Stimulated activated effector memory CD8-positive, alpha-beta T cell treated with anti-CD3 and anti-CD28 coated beads, Interleukin-12 subunit alpha, Interleukin-12 subunit beta, amount 100 ng/mL, for 72 hours (primary cell): Measurements from ENCODE around the gene PFKL.
A peak's percentile ranks its signal among the peaks of the same experiment; 100 is the strongest.

Experiments used
- ATAC-seq: fragments of 150-1000 bp; cut with Tn5 transposase; 2 replicates; pipeline ENCODE4 v1.10.0; 2021
- DNase-seq, 2 donors: peaks; one replicate each; pipeline ENCODE4 v3.0.0; 2021 to 2022; ENCODE audit warnings: low spot score in 2 of 2
- H3K27ac Mint-ChIP-seq: one replicate; pipeline ENCODE4 v1.8.0; 2022; ENCODE audit warnings: mild to moderate bottlenecking, mixed read lengths
- H3K36me3 Mint-ChIP-seq: one replicate; pipeline ENCODE4 v1.8.0; 2022; ENCODE audit warnings: mild to moderate bottlenecking, mixed read lengths
- H3K4me1 Mint-ChIP-seq: one replicate; pipeline ENCODE4 v1.8.0; 2022; ENCODE audit warnings: mixed read lengths
- H3K4me3 Mint-ChIP-seq: one replicate; pipeline ENCODE4 v1.8.0; 2022; ENCODE audit warnings: mild to moderate bottlenecking, mixed read lengths
- H3K9me3 Mint-ChIP-seq: one replicate; pipeline ENCODE4 v1.8.0; 2022; ENCODE audit warnings: mixed read lengths

Gene PFKL

DNA sequence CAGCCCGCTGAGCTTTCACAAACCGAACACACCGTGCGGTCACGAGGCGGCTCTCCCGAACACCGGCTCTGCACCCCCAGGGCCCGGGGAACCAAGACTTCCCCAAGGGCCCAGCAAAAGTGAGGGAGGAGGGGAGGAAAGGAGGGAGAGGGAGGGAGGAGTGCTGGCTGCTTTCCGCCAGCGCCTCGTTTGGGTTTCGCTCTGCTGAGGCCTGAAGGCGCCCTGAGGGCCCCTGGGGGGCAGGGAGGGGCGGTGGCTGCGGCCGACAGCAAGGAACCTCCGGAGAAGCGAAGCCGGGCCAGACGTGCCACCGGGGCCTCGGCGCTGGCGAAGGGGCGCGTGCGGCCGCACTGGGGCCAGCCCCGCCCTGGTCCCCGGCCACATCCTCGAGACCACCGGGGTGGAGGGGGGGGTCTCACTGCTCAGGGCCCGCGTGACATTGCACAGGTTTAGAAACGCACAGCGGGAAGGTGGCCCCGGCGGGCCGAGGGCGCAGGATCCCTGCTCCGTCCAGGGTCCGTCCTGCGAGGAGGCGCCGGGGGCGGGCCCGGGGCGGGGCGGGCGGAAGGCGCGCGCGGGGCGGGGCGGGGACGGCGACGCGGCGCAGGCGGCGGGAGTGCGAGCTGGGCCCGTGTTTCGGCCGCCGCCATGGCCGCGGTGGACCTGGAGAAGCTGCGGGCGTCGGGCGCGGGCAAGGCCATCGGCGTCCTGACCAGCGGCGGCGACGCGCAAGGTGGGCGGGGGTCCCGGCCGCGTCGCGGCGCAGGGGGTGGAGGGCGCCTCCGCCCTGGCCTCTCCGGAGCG is at the start of gene PFKL:
Gene PFKL, plus strand, starts transcription at position 596 of the 804 bp plus-strand sequence. Its CDS starts 53 bp downstream, at position 649.
- Mint-ChIP-seq H3K4me1 (peaks cover 41% of the 10 kb centered on the region), H3K36me3 (peaks cover 25% of the 10 kb centered on the region), H3K9me3 (no peaks in the 10 kb centered on the region), H3K27ac (peak within 1 kb of the TSS; percentile 89), H3K4me3 (peak within 1 kb of the TSS; percentile 76)
- DNase-seq (peak; percentile 56 to 79), ATAC-seq (peak; percentile 83)

DNA sequence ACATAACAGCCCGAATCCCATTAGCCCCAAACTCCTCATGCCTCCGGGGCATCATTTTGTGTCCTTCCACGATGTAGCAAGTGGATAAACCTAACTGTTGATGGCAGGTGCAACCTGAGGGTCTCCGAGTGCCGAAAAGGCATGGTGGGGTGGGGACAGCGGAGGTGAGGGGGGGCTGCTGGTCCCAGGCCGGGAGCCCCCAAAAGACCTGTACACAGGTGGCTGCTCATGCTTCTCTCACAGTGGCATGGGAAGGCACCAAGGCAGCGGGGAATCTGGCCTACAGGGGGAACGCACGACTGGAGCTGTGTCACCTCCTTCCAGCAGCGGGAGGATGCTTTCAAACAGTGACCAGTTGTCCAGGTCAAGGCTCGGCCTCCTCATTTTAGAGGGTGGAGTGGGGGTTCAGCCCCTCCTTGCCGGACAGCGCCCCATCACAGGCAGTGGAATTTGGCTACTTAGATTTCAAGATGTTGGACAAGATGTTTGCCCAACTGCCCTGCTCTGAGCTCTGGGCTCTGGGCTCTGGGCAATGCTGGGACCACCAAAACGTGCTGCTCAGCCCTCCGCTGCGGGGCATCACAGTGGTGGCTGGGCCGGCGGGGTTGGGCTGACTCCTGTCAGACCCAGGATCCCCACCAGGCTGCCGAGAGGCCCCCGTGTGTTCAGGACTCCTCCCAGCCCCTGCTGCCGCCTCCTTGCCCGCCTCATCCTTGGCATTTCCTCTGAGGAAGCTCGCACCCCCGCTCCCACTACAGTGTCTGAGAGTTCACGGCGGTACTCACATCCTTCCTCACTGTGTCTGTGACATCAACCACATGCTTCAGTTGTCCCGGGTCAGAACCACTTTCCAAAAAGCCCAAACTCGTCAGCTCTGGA is 45.8 kb upstream of the PFKL start:
- no peaks in the 10 kb centered on the region for H3K4me1 Mint-ChIP-seq
- no peak overlapping the region for H3K4me3 Mint-ChIP-seq
- peak in 1 of 2 donors; percentile 15 for DNase-seq
- peak overlapping the region; percentile 29 for H3K27ac Mint-ChIP-seq
- no peak for ATAC-seq
- H3K36me3 Mint-ChIP-seq = no peaks in the 10 kb centered on the region
- H3K9me3 Mint-ChIP-seq = no peaks in the 10 kb centered on the region

DNA sequence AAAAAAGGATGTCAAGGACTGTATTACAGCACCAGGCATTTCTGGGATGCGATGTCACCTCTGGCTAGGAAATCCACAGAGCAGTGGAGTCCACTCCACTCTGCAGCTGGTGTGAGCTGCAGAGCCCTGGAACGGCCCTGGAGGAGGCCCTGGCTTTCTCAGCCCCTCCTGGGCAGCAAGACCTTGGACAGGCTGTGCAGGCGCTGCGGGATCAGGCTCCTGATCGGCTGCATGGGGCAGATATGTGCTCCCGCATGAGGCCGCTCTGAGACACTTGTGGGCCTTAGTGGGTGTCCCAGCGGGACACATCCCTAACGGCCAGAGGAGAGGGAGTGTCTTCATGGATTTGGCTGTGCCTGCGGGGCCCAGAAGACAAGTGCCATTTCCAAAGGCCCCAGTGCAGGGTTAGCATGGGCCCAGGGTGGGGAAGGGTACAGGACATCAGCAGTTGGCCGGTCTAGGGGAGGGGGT is 44.3 kb upstream of the PFKL start:
- Mint-ChIP-seq H3K4me1 (no peaks in the 10 kb centered on the region), H3K9me3 (no peaks in the 10 kb centered on the region), H3K36me3 (no peaks in the 10 kb centered on the region), H3K27ac (no peak overlapping the region), H3K4me3 (no peak overlapping the region)
- ATAC-seq = no peak
- DNase-seq = no peak

- no peaks in the 10 kb centered on the region for H3K4me1 Mint-ChIP-seq
- DNase-seq (no peak), ATAC-seq (no peak)
- no peak overlapping the region for H3K27ac Mint-ChIP-seq
- no peak overlapping the region for H3K4me3 Mint-ChIP-seq
- no peaks in the 10 kb centered on the region for H3K9me3 Mint-ChIP-seq
- H3K36me3 Mint-ChIP-seq = no peaks in the 10 kb centered on the region
Observed at GRCh38 chr21:44258056-44258725, 41.7 kb upstream of the PFKL start.

- H3K4me3 Mint-ChIP-seq = no peak overlapping the region
- ATAC-seq = no peak
- H3K9me3 Mint-ChIP-seq = no peaks in the 10 kb centered on the region
- no peak for DNase-seq
- H3K36me3 Mint-ChIP-seq = no peaks in the 10 kb centered on the region
- no peaks in the 10 kb centered on the region for H3K4me1 Mint-ChIP-seq
- H3K27ac Mint-ChIP-seq = no peak overlapping the region
Observed at GRCh38 chr21:44259082-44259705, 40.7 kb upstream of the PFKL start.

DNA sequence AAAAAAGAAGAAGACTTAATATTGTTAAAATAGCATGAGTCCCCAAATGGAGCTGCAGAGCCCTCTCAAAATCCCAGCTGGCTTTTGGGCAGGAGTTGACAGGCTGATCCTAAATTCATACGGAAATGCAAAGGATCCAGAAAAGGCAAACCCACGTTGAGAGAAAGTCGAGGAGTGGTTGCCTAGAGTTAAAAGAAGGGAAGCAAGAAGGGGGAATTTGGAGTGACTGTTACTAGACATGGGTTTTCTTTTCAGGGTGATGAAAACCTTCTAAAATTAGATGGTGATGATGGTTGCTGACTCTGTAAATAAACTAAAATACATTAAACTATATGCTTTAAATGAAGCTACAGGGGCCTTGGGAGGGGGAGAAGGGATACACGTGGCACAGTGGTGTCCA is 39.8 kb upstream of the PFKL start:
- ATAC-seq (no peak), DNase-seq (no peak)
- H3K4me3 Mint-ChIP-seq = no peak overlapping the region
- no peaks in the 10 kb centered on the region for H3K36me3 Mint-ChIP-seq
- no peaks in the 10 kb centered on the region for H3K9me3 Mint-ChIP-seq
- H3K27ac Mint-ChIP-seq = no peak overlapping the region
- no peaks in the 10 kb centered on the region for H3K4me1 Mint-ChIP-seq

DNA sequence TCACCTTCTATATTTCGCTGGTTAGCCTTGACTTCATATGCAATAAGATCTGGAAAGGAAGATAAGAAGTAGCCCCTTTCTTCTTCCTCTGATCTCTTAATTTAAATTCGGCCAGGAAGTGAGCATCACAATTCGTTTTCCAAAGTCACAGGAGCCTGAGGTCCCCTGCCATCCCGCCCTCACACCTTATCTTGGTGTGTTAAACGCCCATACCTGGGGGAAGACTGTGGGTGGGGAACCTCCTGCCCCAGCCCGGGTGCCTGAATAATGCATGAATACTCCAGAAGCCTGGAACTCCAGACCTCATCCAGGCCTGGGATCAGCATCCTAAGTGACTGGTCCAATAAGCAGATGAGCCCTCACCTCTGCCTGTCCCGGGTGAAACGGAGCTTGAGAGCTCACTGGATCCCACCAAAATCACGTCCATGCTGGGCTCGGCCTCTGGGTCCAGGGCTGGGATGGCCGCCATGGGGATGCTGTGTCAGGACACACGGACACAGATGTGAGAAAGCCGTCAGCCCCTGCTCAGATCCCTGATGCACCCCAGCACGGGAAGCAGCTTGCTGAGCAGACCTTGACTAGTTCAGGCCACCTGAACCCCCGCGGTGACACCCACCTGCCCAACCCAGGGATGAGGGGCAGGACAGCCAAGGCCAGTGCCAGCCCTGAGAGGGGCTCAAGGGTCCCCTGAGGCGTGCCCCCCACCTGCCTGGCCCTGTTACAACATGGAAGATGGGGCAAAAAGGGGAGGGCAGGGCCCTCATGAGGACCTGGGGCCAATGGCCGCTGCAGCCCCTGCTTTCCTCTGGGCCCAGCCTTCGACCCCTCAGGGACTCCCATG is 38.8 kb upstream of the PFKL start:
- no peak for DNase-seq
- Mint-ChIP-seq H3K4me3 (no peak overlapping the region), H3K36me3 (no peaks in the 10 kb centered on the region), H3K9me3 (no peaks in the 10 kb centered on the region), H3K4me1 (no peaks in the 10 kb centered on the region), H3K27ac (no peak overlapping the region)
- ATAC-seq = no peak

DNA sequence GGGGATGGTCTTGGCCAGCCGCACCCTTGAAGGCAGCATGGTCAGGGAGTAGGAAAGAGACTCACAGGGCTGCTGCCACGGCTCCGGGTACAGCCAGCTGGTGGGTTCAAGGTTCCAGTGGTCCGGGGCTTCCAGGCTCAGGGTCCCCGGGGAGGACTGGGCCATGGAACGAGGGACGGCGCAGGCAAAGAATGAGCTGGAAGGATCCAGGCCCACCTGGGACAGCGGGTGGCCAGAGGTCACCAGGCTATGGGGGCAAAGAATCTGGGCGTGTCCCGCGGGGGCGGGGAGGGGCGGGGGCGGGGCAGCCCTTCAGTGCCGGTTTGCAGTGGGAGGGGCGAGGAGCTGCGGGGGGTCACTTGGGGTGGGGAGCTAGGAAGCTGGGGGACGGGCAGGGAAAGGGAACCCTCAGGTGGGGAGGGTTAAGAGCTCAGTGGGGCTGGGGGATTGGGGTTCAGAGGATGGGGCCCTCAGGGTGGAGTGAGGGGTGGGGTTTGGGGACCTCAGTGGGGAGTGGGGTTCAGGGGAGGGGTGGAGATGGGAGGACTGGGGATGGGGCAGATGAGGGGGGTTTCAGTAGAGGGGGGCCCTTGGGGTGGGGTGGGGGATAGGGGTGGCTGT is 38.1 kb upstream of the PFKL start, which contains the start of gene DNMT3L:
Gene DNMT3L, minus strand, starts transcription at position 223 of the 621 bp plus-strand sequence. CDS start 638 bp downstream, outside the sequence.
- DNase-seq (no peak), ATAC-seq (no peak)
- Mint-ChIP-seq H3K36me3 (no peaks in the 10 kb centered on the region), H3K4me1 (no peaks in the 10 kb centered on the region), H3K4me3 (no peak within 1 kb of the TSS), H3K27ac (no peak within 1 kb of the TSS), H3K9me3 (no peaks in the 10 kb centered on the region)

DNA sequence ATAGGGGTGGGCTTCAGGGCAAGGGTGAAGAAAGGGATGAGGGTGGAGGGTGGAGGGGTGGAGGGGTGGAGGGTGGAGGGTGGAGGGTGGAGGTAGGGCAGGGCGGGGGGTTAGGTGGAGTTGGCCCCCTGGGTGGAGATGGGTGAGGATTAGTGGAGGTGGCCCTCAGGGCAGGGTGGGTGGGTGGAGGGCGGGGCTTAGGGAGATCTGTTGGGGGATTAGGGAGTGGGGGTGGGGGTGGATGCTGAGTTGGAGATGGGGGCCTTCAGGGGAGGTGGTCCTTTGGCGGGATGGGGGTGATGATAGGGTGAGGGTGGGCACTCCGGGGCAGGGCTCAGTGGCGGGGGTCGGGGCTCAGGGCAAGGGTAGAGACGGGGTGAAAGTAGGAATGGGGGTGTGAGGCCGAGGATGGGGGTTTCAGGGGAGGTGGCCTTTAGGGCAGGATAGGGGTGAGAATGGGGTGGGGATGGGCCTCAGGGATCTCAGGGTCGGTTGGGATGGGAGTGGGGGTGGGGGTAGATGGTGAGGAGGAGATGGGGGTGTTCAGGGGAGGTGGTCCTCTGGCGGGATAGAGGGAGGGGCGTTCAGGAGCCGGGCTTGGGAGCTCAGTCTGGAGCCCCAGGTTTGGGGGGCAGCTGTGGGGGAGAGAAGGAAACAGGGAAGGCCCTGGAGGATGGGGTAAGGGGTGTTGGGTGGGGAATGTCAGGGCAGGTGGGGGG is 37.4 kb upstream of the PFKL start:
- Mint-ChIP-seq H3K4me3 (no peak overlapping the region), H3K9me3 (no peaks in the 10 kb centered on the region), H3K27ac (no peak overlapping the region), H3K4me1 (no peaks in the 10 kb centered on the region), H3K36me3 (no peaks in the 10 kb centered on the region)
- DNase-seq = no peak
- no peak for ATAC-seq

- Mint-ChIP-seq H3K4me3 (no peak overlapping the region), H3K36me3 (no peaks in the 10 kb centered on the region), H3K9me3 (no peaks in the 10 kb centered on the region), H3K4me1 (no peaks in the 10 kb centered on the region), H3K27ac (no peak overlapping the region)
- DNase-seq (no peak), ATAC-seq (no peak)
Observed at GRCh38 chr21:44263221-44263760, 36.6 kb upstream of the PFKL start.

DNA sequence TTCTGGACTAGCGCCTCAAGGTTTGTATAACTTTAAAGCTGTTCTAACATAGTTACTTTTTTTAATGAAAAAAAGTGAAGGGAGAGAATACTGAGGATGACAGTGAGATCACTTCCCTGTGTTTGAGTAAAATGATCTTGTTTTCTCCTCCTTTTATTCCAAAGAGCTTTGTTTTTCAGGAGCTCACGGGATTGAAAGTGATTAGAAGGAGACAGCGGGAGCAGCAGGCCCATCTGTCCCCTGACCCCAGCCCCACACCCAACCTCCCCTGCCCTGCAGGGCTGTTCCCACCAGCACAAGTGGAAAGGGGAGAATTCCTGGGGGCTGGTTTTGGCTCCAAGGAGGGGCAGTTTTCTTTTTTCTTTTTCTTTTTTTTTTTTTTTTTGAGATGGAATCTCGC is 36.1 kb upstream of the PFKL start:
- Mint-ChIP-seq H3K4me3 (no peak overlapping the region), H3K9me3 (no peaks in the 10 kb centered on the region), H3K36me3 (no peaks in the 10 kb centered on the region), H3K27ac (no peak overlapping the region), H3K4me1 (no peaks in the 10 kb centered on the region)
- no peak for ATAC-seq
- no peak for DNase-seq

- Mint-ChIP-seq H3K27ac (no peak overlapping the region), H3K4me1 (no peaks in the 10 kb centered on the region), H3K4me3 (no peak overlapping the region), H3K36me3 (no peaks in the 10 kb centered on the region), H3K9me3 (no peaks in the 10 kb centered on the region)
- ATAC-seq (no peak), DNase-seq (no peak)
Observed at GRCh38 chr21:44265734-44266270, 34.1 kb upstream of the PFKL start.

GRCh38 chr21:44267655-44268142 is 32.2 kb upstream of the PFKL start:
- Mint-ChIP-seq H3K27ac (no peak overlapping the region), H3K9me3 (no peaks in the 10 kb centered on the region), H3K36me3 (no peaks in the 10 kb centered on the region), H3K4me1 (no peaks in the 10 kb centered on the region), H3K4me3 (no peak overlapping the region)
- DNase-seq = no peak
- ATAC-seq = peak; percentile 50
